ENCODE data around the gene ALKAL2.
"Not testable (repeated sequence)": the region's sequence is repeated elsewhere in the genome, so short reads cannot be mapped to it uniquely, and the experiment has no call there.

The ALKAL2 gene

GRCh38 chr2:287911-288757, at the start of gene ALKAL2:
Gene ALKAL2 (minus strand): TSS chr2:288091. CDS start chr2:287835, 256 bp downstream.
- no peak within 1 kb of the TSS for H3K27ac ChIP-seq (ENCODE audit: low read depth, low read length)
- H3K4me1 ChIP-seq (ENCODE audit: control insufficient read depth in 5 of 5, insufficient read depth in 5 of 5, low read length in 5 of 5) = peaks cover 0 to 35% (median 27%) of the 10 kb centered on the region in 5 donors
- no peaks in the 10 kb centered on the region for H3K9me3 ChIP-seq (ENCODE audit: control insufficient read depth in 5 of 5, low read length in 5 of 5)
- H3K9ac ChIP-seq (ENCODE audit: low read length in 5 of 5) = no peak within 1 kb of the TSS
- peak within 1 kb of the TSS in 4 of 5 donors; percentile 22 to 57 (median 39) for H3K4me3 ChIP-seq (ENCODE audit: low read depth in 1 of 5, low read length in 5 of 5)
- H3K36me3 ChIP-seq (ENCODE audit: control insufficient read depth in 5 of 5, insufficient read depth in 5 of 5, low read length in 5 of 5) = peaks cover 0 to 3% (median 0%) of the 10 kb centered on the region in 5 donors
- peaks cover 0 to 16% (median 10%) of the 10 kb centered on the region in 5 donors for H3K27me3 ChIP-seq (ENCODE audit: control insufficient read depth in 5 of 5, insufficient read depth in 4 of 5, low read length in 5 of 5)

GRCh38 chr2:336949-337348, 49.1 kb upstream of the ALKAL2 start:
- not testable (repeated sequence) for H3K4me1 ChIP-seq (ENCODE audit: control insufficient read depth in 5 of 5, insufficient read depth in 5 of 5, low read length in 5 of 5); H3K9ac ChIP-seq (ENCODE audit: low read length in 5 of 5); H3K27me3 ChIP-seq (ENCODE audit: control insufficient read depth in 5 of 5, insufficient read depth in 4 of 5, low read length in 5 of 5); H3K4me3 ChIP-seq (ENCODE audit: low read depth in 1 of 5, low read length in 5 of 5); H3K27ac ChIP-seq (ENCODE audit: low read depth, low read length); H3K36me3 ChIP-seq (ENCODE audit: control insufficient read depth in 5 of 5, insufficient read depth in 5 of 5, low read length in 5 of 5)
- H3K9me3 ChIP-seq (ENCODE audit: control insufficient read depth in 5 of 5, low read length in 5 of 5) = peaks cover 4 to 37% (median 26%) of the 10 kb centered on the region in 5 donors

GRCh38 chr2:336360-336759, 48.5 kb upstream of the ALKAL2 start:
- Histone ChIP-seq H3K27me3 (ENCODE audit: control insufficient read depth in 5 of 5, insufficient read depth in 4 of 5, low read length in 5 of 5) (peaks cover 0 to 3% (median 0%) of the 10 kb centered on the region in 5 donors), H3K4me3 (ENCODE audit: low read depth in 1 of 5, low read length in 5 of 5) (no peak overlapping the region), H3K36me3 (ENCODE audit: control insufficient read depth in 5 of 5, insufficient read depth in 5 of 5, low read length in 5 of 5) (no peaks in the 10 kb centered on the region), H3K4me1 (ENCODE audit: control insufficient read depth in 5 of 5, insufficient read depth in 5 of 5, low read length in 5 of 5) (no peaks in the 10 kb centered on the region), H3K9ac (ENCODE audit: low read length in 5 of 5) (no peak overlapping the region), H3K27ac (ENCODE audit: low read depth, low read length) (no peak overlapping the region), H3K9me3 (ENCODE audit: control insufficient read depth in 5 of 5, low read length in 5 of 5) (peaks cover 4 to 37% (median 26%) of the 10 kb centered on the region in 5 donors)

GRCh38 chr2:332592-332991, 44.7 kb upstream of the ALKAL2 start:
- Histone ChIP-seq H3K27ac (ENCODE audit: low read depth, low read length) (no peak overlapping the region), H3K4me1 (ENCODE audit: control insufficient read depth in 5 of 5, insufficient read depth in 5 of 5, low read length in 5 of 5) (no peaks in the 10 kb centered on the region), H3K4me3 (ENCODE audit: low read depth in 1 of 5, low read length in 5 of 5) (no peak overlapping the region), H3K27me3 (ENCODE audit: control insufficient read depth in 5 of 5, insufficient read depth in 4 of 5, low read length in 5 of 5) (peaks cover 0 to 3% (median 0%) of the 10 kb centered on the region in 5 donors), H3K9me3 (ENCODE audit: control insufficient read depth in 5 of 5, low read length in 5 of 5) (peaks cover 4 to 22% (median 18%) of the 10 kb centered on the region in 5 donors), H3K36me3 (ENCODE audit: control insufficient read depth in 5 of 5, insufficient read depth in 5 of 5, low read length in 5 of 5) (no peaks in the 10 kb centered on the region), H3K9ac (ENCODE audit: low read length in 5 of 5) (no peak overlapping the region)

- H3K36me3 ChIP-seq (ENCODE audit: control insufficient read depth in 5 of 5, insufficient read depth in 5 of 5, low read length in 5 of 5) = no peaks in the 10 kb centered on the region
- no peak overlapping the region for H3K27ac ChIP-seq (ENCODE audit: low read depth, low read length)
- H3K27me3 ChIP-seq (ENCODE audit: control insufficient read depth in 5 of 5, insufficient read depth in 4 of 5, low read length in 5 of 5) = peaks cover 0 to 3% (median 0%) of the 10 kb centered on the region in 5 donors
- H3K9ac ChIP-seq (ENCODE audit: low read length in 5 of 5) = no peak overlapping the region
- H3K9me3 ChIP-seq (ENCODE audit: control insufficient read depth in 5 of 5, low read length in 5 of 5) = peaks cover 0 to 9% (median 3%) of the 10 kb centered on the region in 5 donors
- H3K4me3 ChIP-seq (ENCODE audit: low read depth in 1 of 5, low read length in 5 of 5) = no peak overlapping the region
- no peaks in the 10 kb centered on the region for H3K4me1 ChIP-seq (ENCODE audit: control insufficient read depth in 5 of 5, insufficient read depth in 5 of 5, low read length in 5 of 5)
Measured at GRCh38 chr2:328761-329160, 40.9 kb upstream of the ALKAL2 start.

GRCh38 chr2:323035-323434, 35.1 kb upstream of the ALKAL2 start:
- H3K9ac ChIP-seq (ENCODE audit: low read length in 5 of 5) = no peak overlapping the region
- H3K4me3 ChIP-seq (ENCODE audit: low read depth in 1 of 5, low read length in 5 of 5) = no peak overlapping the region
- no peaks in the 10 kb centered on the region for H3K36me3 ChIP-seq (ENCODE audit: control insufficient read depth in 5 of 5, insufficient read depth in 5 of 5, low read length in 5 of 5)
- H3K27me3 ChIP-seq (ENCODE audit: control insufficient read depth in 5 of 5, insufficient read depth in 4 of 5, low read length in 5 of 5) = peaks cover 0 to 4% (median 0%) of the 10 kb centered on the region in 5 donors
- H3K27ac ChIP-seq (ENCODE audit: low read depth, low read length) = no peak overlapping the region
- H3K4me1 ChIP-seq (ENCODE audit: control insufficient read depth in 5 of 5, insufficient read depth in 5 of 5, low read length in 5 of 5) = no peaks in the 10 kb centered on the region
- H3K9me3 ChIP-seq (ENCODE audit: control insufficient read depth in 5 of 5, low read length in 5 of 5) = peaks cover 0 to 3% (median 2%) of the 10 kb centered on the region in 5 donors

GRCh38 chr2:322326-322725, 34.4 kb upstream of the ALKAL2 start:
- Histone ChIP-seq H3K36me3 (ENCODE audit: control insufficient read depth in 5 of 5, insufficient read depth in 5 of 5, low read length in 5 of 5) (no peaks in the 10 kb centered on the region), H3K9ac (ENCODE audit: low read length in 5 of 5) (no peak overlapping the region), H3K4me3 (ENCODE audit: low read depth in 1 of 5, low read length in 5 of 5) (no peak overlapping the region), H3K27ac (ENCODE audit: low read depth, low read length) (no peak overlapping the region), H3K27me3 (ENCODE audit: control insufficient read depth in 5 of 5, insufficient read depth in 4 of 5, low read length in 5 of 5) (peaks cover 0 to 4% (median 0%) of the 10 kb centered on the region in 5 donors), H3K9me3 (ENCODE audit: control insufficient read depth in 5 of 5, low read length in 5 of 5) (peaks cover 0 to 3% (median 0%) of the 10 kb centered on the region in 5 donors), H3K4me1 (ENCODE audit: control insufficient read depth in 5 of 5, insufficient read depth in 5 of 5, low read length in 5 of 5) (no peaks in the 10 kb centered on the region)

- Histone ChIP-seq H3K27me3 (ENCODE audit: control insufficient read depth in 5 of 5, insufficient read depth in 4 of 5, low read length in 5 of 5) (peaks cover 0 to 6% (median 2%) of the 10 kb centered on the region in 5 donors), H3K9me3 (ENCODE audit: control insufficient read depth in 5 of 5, low read length in 5 of 5) (peaks cover 0 to 3% (median 0%) of the 10 kb centered on the region in 5 donors), H3K36me3 (ENCODE audit: control insufficient read depth in 5 of 5, insufficient read depth in 5 of 5, low read length in 5 of 5) (no peaks in the 10 kb centered on the region), H3K4me3 (ENCODE audit: low read depth in 1 of 5, low read length in 5 of 5) (no peak overlapping the region), H3K27ac (ENCODE audit: low read depth, low read length) (no peak overlapping the region), H3K9ac (ENCODE audit: low read length in 5 of 5) (no peak overlapping the region), H3K4me1 (ENCODE audit: control insufficient read depth in 5 of 5, insufficient read depth in 5 of 5, low read length in 5 of 5) (no peaks in the 10 kb centered on the region)
Measured at GRCh38 chr2:320561-320960, 32.7 kb upstream of the ALKAL2 start.

- Histone ChIP-seq H3K27me3 (ENCODE audit: control insufficient read depth in 5 of 5, insufficient read depth in 4 of 5, low read length in 5 of 5) (peaks cover 0 to 7% (median 4%) of the 10 kb centered on the region in 5 donors), H3K27ac (ENCODE audit: low read depth, low read length) (no peak overlapping the region), H3K4me1 (ENCODE audit: control insufficient read depth in 5 of 5, insufficient read depth in 5 of 5, low read length in 5 of 5) (peaks cover 0 to 2% (median 0%) of the 10 kb centered on the region in 5 donors), H3K36me3 (ENCODE audit: control insufficient read depth in 5 of 5, insufficient read depth in 5 of 5, low read length in 5 of 5) (no peaks in the 10 kb centered on the region), H3K9me3 (ENCODE audit: control insufficient read depth in 5 of 5, low read length in 5 of 5) (peaks cover 0 to 3% (median 0%) of the 10 kb centered on the region in 5 donors), H3K4me3 (ENCODE audit: low read depth in 1 of 5, low read length in 5 of 5) (no peak overlapping the region), H3K9ac (ENCODE audit: low read length in 5 of 5) (no peak overlapping the region)
Measured at GRCh38 chr2:319059-319600, 31.2 kb upstream of the ALKAL2 start.
